Endothelial cell of umbilical vein (primary cell): Measurements from ENCODE around the gene ACBD6. TPM values are rescaled to one million over a fixed set of nuclear protein-coding genes. Genes with fewer than 3 reads are reported as not detected.

Source experiments
- BruUV-seq: library from RNA; stranded (reverse); fragments of 400-500 nt; replicated peaks from 2 replicates; lab custom pipeline; 2021; lab: Mats Ljungman, UMichigan
- CTCF ChIA-PET: fragments of 300-600, 350-600 bp; sonication (Branson Sonifier 250); formaldehyde crosslinking; loops from one replicate; lab custom pipeline; 2021; ENCODE audit warnings: antibody characterized with exemption, inconsistent platforms; lab: Charles Lee
- POLR2A ChIA-PET: fragments of 300-600, 350-600 bp; sonication (Branson Sonifier 250); formaldehyde crosslinking; loops from one replicate; lab custom pipeline; 2021; ENCODE audit warnings: antibody characterized with exemption, inconsistent platforms; lab: Charles Lee
- DNase-seq: peaks from one replicate; pipeline ENCODE4 v3.0.0-alpha.2; 2011; ENCODE audit warnings: low read depth, low spot score
- FAIRE-seq: peaks from 2 replicates; lab custom pipeline; 2011; peaks lifted over from hg19 to GRCh38; lab: Jason Lieb, UNC
- H2AFZ ChIP-seq: 2 replicates; pipeline ENCODE4 v1.6.0; 2012; ENCODE audit warnings: low read depth, low read length, control low read depth, inconsistent platforms
- H3K27ac ChIP-seq: 2 replicates; pipeline ENCODE4 v1.5.1; 2011; ENCODE audit warnings: low read depth, mild to moderate bottlenecking, control low read depth, low read length, moderate library complexity; ENCODE audit not compliant: insufficient read depth
- H3K27me3 ChIP-seq, 2 experiments: 2 replicates each; pipeline versions ENCODE4 v1.6.0 to v1.6.1; 2011; ENCODE audit warnings: low read length in 2 of 2, mixed read lengths in 1 of 2; ENCODE audit not compliant: control insufficient read depth in 2 of 2, insufficient read depth in 2 of 2
- H3K36me3 ChIP-seq, 2 experiments: 2 replicates in 1 of 2; 3 replicates in 1 of 2; pipeline ENCODE4 v1.5.1; 2011; ENCODE audit warnings: low read length in 2 of 2, mild to moderate bottlenecking in 1 of 2, moderate library complexity in 1 of 2; ENCODE audit not compliant: control insufficient read depth in 2 of 2, insufficient read depth in 2 of 2; ENCODE audit errors: extremely low read depth in 1 of 2
- H3K4me1 ChIP-seq: 3 replicates; pipeline ENCODE4 v1.5.1; 2011; ENCODE audit warnings: mild to moderate bottlenecking, low read length; ENCODE audit not compliant: control insufficient read depth, insufficient read depth; ENCODE audit errors: extremely low read depth
- H3K4me2 ChIP-seq: 2 replicates; pipeline ENCODE4 v1.6.1; 2011; ENCODE audit warnings: low read length, control low read depth, mixed read lengths; ENCODE audit not compliant: insufficient read depth
- H3K4me3 ChIP-seq, 3 experiments: fragments of 200-600 bp in 1 of 3; sonication (generic), shearing (Covaris generic) in 1 of 3; replicated peaks in 1 of 3; 2 replicates each; pipeline ENCODE4 v1.5.1; 2011 to 2016; ENCODE audit warnings: control low read depth in 3 of 3, low read length in 3 of 3, mild to moderate bottlenecking in 2 of 3, inconsistent platforms in 1 of 3, low read depth in 1 of 3, moderate library complexity in 1 of 3; ENCODE audit not compliant: insufficient read depth in 1 of 3
- H3K79me2 ChIP-seq: 2 replicates; pipeline ENCODE4 v1.6.0; 2012; ENCODE audit warnings: low read length, inconsistent platforms; ENCODE audit not compliant: control insufficient read depth, insufficient read depth
- H3K9ac ChIP-seq: replicated peaks from 2 replicates; pipeline ENCODE3; 2011; ENCODE audit warnings: low read length, control low read depth; ENCODE audit not compliant: insufficient read depth; ENCODE audit errors: extremely low read depth
- H3K9me1 ChIP-seq: replicated peaks from 3 replicates; pipeline ENCODE4 v1.6.0; 2011; ENCODE audit warnings: mild to moderate bottlenecking, low read length; ENCODE audit not compliant: control insufficient read depth, insufficient read depth; ENCODE audit errors: extremely low read depth
- H3K9me3 ChIP-seq: replicated peaks from 2 replicates; pipeline ENCODE4 v1.5.1; 2012; ENCODE audit warnings: low read length, inconsistent platforms; ENCODE audit not compliant: control insufficient read depth, insufficient read depth
- H4K20me1 ChIP-seq: replicated peaks from 2 replicates; pipeline ENCODE3; 2011; ENCODE audit warnings: mild to moderate bottlenecking, low read length; ENCODE audit not compliant: control insufficient read depth, insufficient read depth; ENCODE audit errors: extremely low read depth
- CTCF ChIP-seq, 2 donors: IDR thresholded peaks; 1 replicate in 1 of 2; 2 replicates in 1 of 2; pipeline ENCODE4 v1.5.1; 2011; ENCODE audit warnings: low read length in 2 of 2, mild to moderate bottlenecking in 2 of 2, moderate library complexity in 2 of 2, control low read depth in 1 of 2, inconsistent platforms in 1 of 2, low read depth in 1 of 2; ENCODE audit not compliant: insufficient read depth in 1 of 2; ENCODE audit errors: extremely low read depth in 1 of 2
- EZH2 ChIP-seq: IDR thresholded peaks from 2 replicates; pipeline ENCODE4 v1.6.1; 2012; ENCODE audit warnings: borderline replicate concordance, low read depth, mild to moderate bottlenecking, moderate library complexity, low read length, inconsistent platforms; ENCODE audit not compliant: severe bottlenecking
- FOS ChIP-seq: IDR thresholded peaks from 2 replicates; pipeline ENCODE4 v1.6.1; 2011; ENCODE audit warnings: mild to moderate bottlenecking, low read length, moderate library complexity, borderline replicate concordance; ENCODE audit not compliant: insufficient read depth
- GATA2 ChIP-seq: IDR thresholded peaks from 2 replicates; pipeline ENCODE4 v1.7.0; 2011; ENCODE audit warnings: low read depth, mild to moderate bottlenecking, moderate library complexity, mixed read lengths, low read length; ENCODE audit not compliant: insufficient read length, insufficient read depth
- JUN ChIP-seq: IDR thresholded peaks from 2 replicates; pipeline ENCODE4 v1.6.1; 2011; ENCODE audit warnings: borderline replicate concordance, low read depth; ENCODE audit not compliant: insufficient read length, insufficient read depth
- MYC ChIP-seq: IDR thresholded peaks from one replicate; pipeline ENCODE4 v1.6.1; 2011; ENCODE audit warnings: mild to moderate bottlenecking, low read depth, low read length
- POLR2A ChIP-seq: IDR thresholded peaks from 2 replicates; pipeline ENCODE4 v1.6.1; 2012; ENCODE audit warnings: low read depth, mild to moderate bottlenecking, control low read depth, low read length
- POLR2AphosphoS5 ChIP-seq: IDR thresholded peaks from 2 replicates; pipeline ENCODE4 v1.6.1; 2012; ENCODE audit warnings: low read depth, mild to moderate bottlenecking, control low read depth, low read length, moderate library complexity; ENCODE audit not compliant: insufficient read depth
- dilution Hi-C: fragments of 300-500 bp; cut with MboI; formaldehyde crosslinking; loops from one replicate; pipeline ENCODE4 v1.15.0; 2019; ENCODE audit warnings: low sequenced_read_pairs; ENCODE audit not compliant: extremely low pct_ligation_motif_present
- intact Hi-C: fragments of 100-400 bp; cut with micrococcal nuclease; formaldehyde crosslinking; loops from one replicate; pipeline ENCODE4 v1.10.0; 2022
- polyA plus RNA-seq, 4 experiments: library from polyadenylated mRNA; depleted of rRNA in 3 of 4; stranded (reverse) in 3 of 4; unstranded in 1 of 4; fragments of >200 nt; gene quantifications; 2 replicates each; pipeline versions ENCODE4 v1.2.1 to v1.2.3, GENCODE V29; 2011 to 2012; ENCODE audit warnings: missing spikeins in 1 of 4
- total RNA-seq: library from RNA; stranded (reverse); gene quantifications from 2 replicates; pipeline ENCODE4 v1.2.3, GENCODE V29; 2021
- TF ChIP-seq, protein P1 (sequence below): IDR thresholded peaks from 2 replicates; pipeline ENCODE4 v1.6.1; 2011; ENCODE audit not compliant: insufficient read depth, insufficient read length

The ACBD6 gene
- total and polyA plus RNA-seq, 2 donors (not counting 3 experiments of a cell fraction or from before 2014, with no cell fraction given): 55.6 to 56.4 TPM

- dilution Hi-C loops (no loop called here), intact Hi-C loops (no loop called here)
- FAIRE-seq (no peak), DNase-seq (no peak)
- Histone ChIP-seq H3K4me1 (peaks cover 14% of the 10 kb centered on the region), H3K9me3 (no peaks in the 10 kb centered on the region), H3K79me2 (no peaks in the 10 kb centered on the region), H4K20me1 (no peaks in the 10 kb centered on the region), H3K27me3 (no peaks in the 10 kb centered on the region), H3K9me1 (no peaks in the 10 kb centered on the region), H3K4me2 (no peak overlapping the region), H3K27ac (no peak overlapping the region), H3K36me3 (no peaks in the 10 kb centered on the region), H3K4me3 (no peak overlapping the region), H2AFZ (no peak overlapping the region), H3K9ac (no peak overlapping the region)
- ChIA-PET CTCF (interaction anchor here (0.6 to 5.2 kb wide), 4 partner anchors 9 to 133 kb away, joined by 3 to 18 read pairs (median 4); no protein-coding TSS in a partner anchor), POLR2A (no interaction called here)
- BruUV-seq: no TSS peak
- no peak for TF ChIP-seq EZH2
- TF ChIP-seq, protein P1, sequence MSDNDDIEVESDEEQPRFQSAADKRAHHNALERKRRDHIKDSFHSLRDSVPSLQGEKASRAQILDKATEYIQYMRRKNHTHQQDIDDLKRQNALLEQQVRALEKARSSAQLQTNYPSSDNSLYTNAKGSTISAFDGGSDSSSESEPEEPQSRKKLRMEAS: no peak
- TF ChIP-seq JUN: no peak
- no peak for TF ChIP-seq MYC
- TF ChIP-seq GATA2: no peak
- TF ChIP-seq POLR2A: no peak
- TF ChIP-seq FOS: no peak
- no peak for TF ChIP-seq POLR2AphosphoS5
- no peak for TF ChIP-seq CTCF (IDR thresholded peaks at IDR 0.05; ENCODE audit: extremely low read depth in 1 of 2, insufficient read depth in 1 of 2, low read depth in 1 of 2, low read length in 2 of 2)
Observed at GRCh38 chr1:180282401-180283044, 219.9 kb downstream of the ACBD6 start.
